Esophagus squamous epithelium (tissue), 4 donors: ENCODE results near the gene PCDH9.

Source experiments
- POLR2A ChIP-seq, 4 donors: fragments of 450-650 bp; IDR thresholded peaks; one replicate each; pipeline ENCODE4 v1.6.1; 2017; ENCODE audit warnings: antibody characterized with exemption in 4 of 4, mild to moderate bottlenecking in 4 of 4, moderate library complexity in 3 of 4
- TF ChIP-seq, protein P1 (sequence below), 6 experiments: fragments of 450-650 bp in 4 of 6; fragments of 200-600 bp in 2 of 6; sonication (generic) in 2 of 6; IDR thresholded peaks; one replicate each; pipeline ENCODE4 v1.5.1; 2016 to 2019; ENCODE audit warnings: antibody characterized with exemption in 6 of 6, mild to moderate bottlenecking in 4 of 6, moderate library complexity in 4 of 6

DNA sequence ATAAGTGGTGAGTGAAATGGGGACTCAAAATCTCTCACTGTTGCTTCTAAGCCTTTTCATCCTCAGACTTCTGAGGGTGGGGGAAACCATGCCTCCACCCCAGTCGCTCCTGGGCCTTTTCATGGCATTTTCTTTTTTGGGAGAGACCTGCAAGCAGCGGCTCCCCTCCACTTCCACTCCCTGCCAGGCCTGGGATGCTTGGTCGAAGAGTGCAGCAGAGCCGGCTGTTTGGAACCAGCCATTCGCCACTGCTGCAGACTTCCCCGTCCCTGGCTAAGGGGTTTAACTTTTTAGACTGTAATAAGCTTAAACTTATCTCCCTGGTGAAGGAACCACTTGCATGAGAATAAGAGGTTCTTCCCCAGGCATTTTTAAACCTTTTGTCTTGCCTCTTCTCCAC, 617.2 kb downstream of the PCDH9 start:
- TF ChIP-seq, protein P1, sequence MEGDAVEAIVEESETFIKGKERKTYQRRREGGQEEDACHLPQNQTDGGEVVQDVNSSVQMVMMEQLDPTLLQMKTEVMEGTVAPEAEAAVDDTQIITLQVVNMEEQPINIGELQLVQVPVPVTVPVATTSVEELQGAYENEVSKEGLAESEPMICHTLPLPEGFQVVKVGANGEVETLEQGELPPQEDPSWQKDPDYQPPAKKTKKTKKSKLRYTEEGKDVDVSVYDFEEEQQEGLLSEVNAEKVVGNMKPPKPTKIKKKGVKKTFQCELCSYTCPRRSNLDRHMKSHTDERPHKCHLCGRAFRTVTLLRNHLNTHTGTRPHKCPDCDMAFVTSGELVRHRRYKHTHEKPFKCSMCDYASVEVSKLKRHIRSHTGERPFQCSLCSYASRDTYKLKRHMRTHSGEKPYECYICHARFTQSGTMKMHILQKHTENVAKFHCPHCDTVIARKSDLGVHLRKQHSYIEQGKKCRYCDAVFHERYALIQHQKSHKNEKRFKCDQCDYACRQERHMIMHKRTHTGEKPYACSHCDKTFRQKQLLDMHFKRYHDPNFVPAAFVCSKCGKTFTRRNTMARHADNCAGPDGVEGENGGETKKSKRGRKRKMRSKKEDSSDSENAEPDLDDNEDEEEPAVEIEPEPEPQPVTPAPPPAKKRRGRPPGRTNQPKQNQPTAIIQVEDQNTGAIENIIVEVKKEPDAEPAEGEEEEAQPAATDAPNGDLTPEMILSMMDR (IDR thresholded peaks at IDR 0.05) = no peak
- no peak for TF ChIP-seq POLR2A (IDR thresholded peaks at IDR 0.05)
